Peyer's patch (tissue), 4 donors: ENCODE measurements around the gene PGS1. TPM values are rescaled to one million over a fixed set of nuclear protein-coding genes. Genes with fewer than 3 reads are reported as not detected.
A peak's percentile ranks its signal among the peaks of the same experiment; 100 is the strongest.

Experiments used
- DNase-seq, 3 donors: peaks; one replicate each; pipeline ENCODE4 v3.0.0-alpha.2; 2017 to 2019
- H3K27ac ChIP-seq, 4 donors: fragments of 200-600 bp; sonication (generic); one replicate each; pipeline ENCODE4 v1.5.1; 2016 to 2019
- H3K27me3 ChIP-seq, 2 donors: fragments of 200-600 bp; sonication (generic); one replicate each; pipeline ENCODE4 v1.5.1; 2019
- H3K36me3 ChIP-seq, 3 donors: fragments of 200-600 bp; sonication (generic); one replicate each; pipeline ENCODE4 v1.5.1; 2016 to 2019
- H3K4me1 ChIP-seq, 4 donors: fragments of 200-600 bp; sonication (generic); one replicate each; pipeline ENCODE4 v1.5.1; 2016 to 2019
- H3K4me3 ChIP-seq, 4 donors: fragments of 200-600 bp; sonication (generic); 1 replicate in 3 of 4; 2 replicates in 1 of 4; pipeline ENCODE4 v1.5.1; 2016 to 2019; ENCODE audit warnings: mild to moderate bottlenecking in 1 of 4
- H3K9me3 ChIP-seq, 4 donors: fragments of 200-600 bp; sonication (generic); one replicate each; pipeline ENCODE4 v1.5.1; 2016 to 2019; ENCODE audit warnings: mild to moderate bottlenecking in 1 of 4
- CTCF ChIP-seq, 6 experiments: fragments of 450-650 bp in 4 of 6; fragments of 200-600 bp in 2 of 6; sonication (generic) in 1 of 6; IDR thresholded peaks; one replicate each; pipeline ENCODE4 v1.5.1; 2017 to 2019; ENCODE audit warnings: antibody characterized with exemption in 6 of 6, mild to moderate bottlenecking in 3 of 6, moderate library complexity in 1 of 6
- POLR2A ChIP-seq, 2 donors: fragments of 450-650 bp; IDR thresholded peaks; one replicate each; pipeline ENCODE4 v1.5.1; 2017; ENCODE audit warnings: antibody characterized with exemption in 2 of 2, mild to moderate bottlenecking in 2 of 2, moderate library complexity in 2 of 2
- total RNA-seq, 4 donors: library from RNA; depleted of rRNA; stranded (reverse); fragments of >200 nt; gene quantifications; one replicate each; pipeline ENCODE4 v1.1.0, GENCODE V29; 2016

Gene PGS1
- total RNA-seq, 4 donors from 2014 or later, result 32.4 to 149 (median 116) TPM

GRCh38 chr17:78342449-78343186 is 35.8 kb upstream of the PGS1 start:
- peak overlapping the region; percentile 27 to 60 (median 56) for H3K4me3 ChIP-seq
- H3K36me3 ChIP-seq, result no peaks in the 10 kb centered on the region
- TF ChIP-seq POLR2A (IDR thresholded peaks at IDR 0.05), result no peak
- no peak for TF ChIP-seq CTCF (IDR thresholded peaks at IDR 0.05)
- H3K4me1 ChIP-seq, result peaks cover 4 to 35% (median 30%) of the 10 kb centered on the region in 4 donors
- H3K27me3 ChIP-seq, result no peaks in the 10 kb centered on the region
- H3K27ac ChIP-seq, result peak overlapping the region; percentile 77 to 92 (median 86)
- peak in 2 of 3 donors; percentile 37 to 62 for DNase-seq
- no peaks in the 10 kb centered on the region for H3K9me3 ChIP-seq

- TF ChIP-seq POLR2A (IDR thresholded peaks at IDR 0.05) (no peak), CTCF (IDR thresholded peaks at IDR 0.05) (no peak)
- Histone ChIP-seq H3K9me3 (no peaks in the 10 kb centered on the region), H3K36me3 (no peaks in the 10 kb centered on the region), H3K4me3 (peak overlapping the region in 1 of 4 donors; percentile 15), H3K27me3 (no peaks in the 10 kb centered on the region), H3K4me1 (peaks cover 4 to 33% (median 27%) of the 10 kb centered on the region in 4 donors), H3K27ac (peak overlapping the region; percentile 77 to 92 (median 86))
- peak in 2 of 3 donors; percentile 68 to 73 for DNase-seq
These were observed 35.3 kb upstream of the PGS1 start for GRCh38 chr17:78343187-78343542.

- Histone ChIP-seq H3K4me3 (peak overlapping the region in 1 of 4 donors; percentile 15), H3K36me3 (no peaks in the 10 kb centered on the region), H3K9me3 (no peaks in the 10 kb centered on the region), H3K27ac (peak overlapping the region; percentile 51 to 92 (median 82)), H3K4me1 (peaks cover 4 to 33% (median 22%) of the 10 kb centered on the region in 4 donors), H3K27me3 (no peaks in the 10 kb centered on the region)
- peak in 2 of 3 donors; percentile 91 to 93 for DNase-seq
- TF ChIP-seq CTCF (IDR thresholded peaks at IDR 0.05) (no peak), POLR2A (IDR thresholded peaks at IDR 0.05) (no peak)
These were observed 34.8 kb upstream of the PGS1 start for GRCh38 chr17:78343543-78344201.

GRCh38 chr17:78344666-78345065 is 33.8 kb upstream of the PGS1 start:
- Histone ChIP-seq H3K27me3 (no peaks in the 10 kb centered on the region), H3K36me3 (no peaks in the 10 kb centered on the region), H3K27ac (peak overlapping the region in 1 of 4 donors; percentile 87), H3K9me3 (no peaks in the 10 kb centered on the region), H3K4me1 (peaks cover 4 to 33% (median 20%) of the 10 kb centered on the region in 4 donors), H3K4me3 (no peak overlapping the region)
- TF ChIP-seq POLR2A (IDR thresholded peaks at IDR 0.05) (no peak), CTCF (IDR thresholded peaks at IDR 0.05) (no peak)
- DNase-seq, result no peak

- Histone ChIP-seq H3K9me3 (no peaks in the 10 kb centered on the region), H3K27me3 (no peaks in the 10 kb centered on the region), H3K27ac (no peak overlapping the region), H3K36me3 (no peaks in the 10 kb centered on the region), H3K4me1 (peaks cover 4 to 33% (median 20%) of the 10 kb centered on the region in 4 donors), H3K4me3 (no peak overlapping the region)
- TF ChIP-seq CTCF (IDR thresholded peaks at IDR 0.05) (no peak), POLR2A (IDR thresholded peaks at IDR 0.05) (no peak)
- no peak for DNase-seq
These were observed 33.3 kb upstream of the PGS1 start for GRCh38 chr17:78345172-78345571.
